Measurements from ENCODE around the gene SORL1.
"Not testable (repeated sequence)": the region's sequence is repeated elsewhere in the genome, so short reads cannot be mapped to it uniquely, and the experiment has no call there.

The SORL1 gene

DNA sequence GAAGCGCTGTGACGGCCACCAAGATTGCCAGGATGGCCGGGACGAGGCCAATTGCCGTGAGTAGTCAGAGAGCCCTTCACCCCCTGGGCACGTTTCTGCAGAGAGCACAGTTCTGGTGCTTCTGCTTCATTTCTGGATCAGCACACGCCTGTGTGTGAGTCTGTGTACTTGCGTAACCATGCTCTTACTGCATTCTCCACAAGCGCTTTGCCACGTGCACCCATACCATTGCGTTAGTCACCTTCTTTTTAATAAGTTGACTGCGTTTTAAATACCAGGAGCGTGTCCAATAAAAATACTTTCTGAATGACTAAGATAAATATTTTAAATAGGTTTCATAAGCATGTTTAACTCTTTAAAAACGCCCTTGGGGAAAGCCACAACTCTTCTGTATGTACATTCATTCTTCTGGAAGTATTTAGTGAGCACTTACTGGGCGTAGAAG, 143.6 kb downstream of the SORL1 start:
- no peak for DNase-seq

DNA sequence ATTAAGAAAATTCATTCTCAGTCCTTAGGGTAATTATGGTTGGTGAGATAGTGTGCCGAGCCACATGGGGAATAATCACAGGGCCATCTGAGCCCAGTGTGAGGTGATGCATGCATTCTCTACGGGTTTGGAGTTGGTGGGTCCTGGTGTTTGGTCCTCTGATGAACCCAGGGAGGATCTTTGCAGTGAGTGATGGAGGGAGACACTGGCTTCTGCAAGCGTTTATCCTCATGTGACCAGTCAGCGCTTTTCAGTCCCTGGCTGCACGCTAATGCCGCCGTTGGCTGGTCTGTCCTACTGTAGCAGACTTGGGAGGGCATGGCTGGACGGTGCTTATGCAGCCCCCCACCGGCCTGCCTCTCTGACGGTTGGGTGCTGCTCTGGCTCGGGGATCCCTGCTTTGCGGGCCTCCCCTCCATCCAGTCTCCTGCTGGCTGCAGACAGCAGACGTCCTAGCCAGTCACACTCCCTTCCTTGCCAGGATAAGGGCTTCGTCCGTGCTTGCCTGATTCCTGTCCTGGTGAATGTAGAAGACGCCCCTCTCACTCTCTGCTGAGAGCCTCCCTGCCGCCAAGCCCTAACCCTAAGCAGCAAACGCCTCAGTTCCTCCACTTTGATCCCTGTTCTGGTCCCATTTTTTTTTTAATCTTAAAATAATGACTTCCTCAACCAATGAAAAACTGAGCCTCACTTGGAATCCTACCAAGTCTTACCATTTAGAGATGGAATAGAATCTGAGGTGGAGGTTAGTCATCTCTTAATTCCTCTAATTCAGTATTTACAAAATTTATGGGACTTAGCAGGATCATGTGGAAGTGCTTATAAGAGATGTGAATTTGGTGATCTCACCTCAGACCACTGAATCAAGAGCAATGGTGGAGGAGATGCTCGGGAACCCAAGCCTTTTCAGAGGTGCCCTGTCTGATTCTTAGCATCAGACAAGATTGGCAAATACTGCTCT, 144.4 kb downstream of the SORL1 start:
- DNase-seq, result no peak

DNA sequence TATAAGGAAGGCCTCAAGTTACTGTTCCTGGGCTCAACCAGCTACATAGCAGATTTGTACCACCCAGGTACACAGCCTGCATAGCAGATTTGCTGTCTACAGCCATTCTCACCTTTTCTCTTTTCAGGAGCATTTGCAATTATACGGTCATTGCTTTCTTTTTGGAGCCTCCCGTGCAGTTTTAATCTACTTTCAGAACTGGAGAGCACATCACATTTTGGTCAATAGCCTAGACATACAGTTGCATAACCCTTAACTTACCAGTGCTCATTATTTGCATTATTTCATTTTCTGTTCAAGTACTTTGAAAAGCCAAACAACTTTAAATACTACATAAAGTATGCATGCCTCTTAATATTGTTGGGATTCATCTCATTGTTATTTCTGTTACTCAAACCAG, 151.2 kb downstream of the SORL1 start:
- no peak for DNase-seq

DNA sequence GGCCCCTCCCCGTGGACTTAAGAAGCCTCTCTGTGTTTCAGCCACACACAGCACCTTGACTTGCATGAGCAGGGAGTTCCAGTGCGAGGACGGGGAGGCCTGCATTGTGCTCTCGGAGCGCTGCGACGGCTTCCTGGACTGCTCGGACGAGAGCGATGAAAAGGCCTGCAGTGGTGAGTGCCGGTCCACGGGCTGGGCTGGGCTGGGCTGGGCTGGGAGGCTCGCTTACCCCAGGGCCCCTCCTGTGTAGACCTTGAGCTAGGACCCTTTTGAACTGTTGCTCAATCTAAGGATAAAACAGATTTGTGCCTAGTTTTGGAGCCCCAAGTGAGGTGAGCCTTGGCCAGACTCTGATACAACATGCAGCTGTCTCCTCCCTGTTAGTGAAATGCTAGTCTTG, 152.0 kb downstream of the SORL1 start:
- no peak for DNase-seq

DNA sequence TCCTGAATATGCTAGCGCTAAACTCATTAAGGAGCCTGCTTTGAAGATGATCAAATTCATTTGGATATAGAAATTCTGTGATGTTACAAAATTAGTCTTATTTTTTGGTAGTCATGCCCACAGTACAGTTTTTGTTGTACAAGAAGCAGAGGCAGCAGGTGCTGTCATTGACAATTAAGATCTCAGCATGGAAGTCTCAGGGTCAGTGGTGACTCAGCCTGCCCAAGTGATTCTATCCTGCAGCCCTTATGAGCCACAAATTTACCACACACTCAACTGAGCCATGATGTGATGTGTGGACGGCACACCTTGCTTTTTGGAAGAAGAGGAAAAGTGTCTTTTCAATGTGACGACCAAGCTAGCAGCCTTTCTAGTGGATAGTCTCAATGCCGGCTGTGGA, 154.2 kb downstream of the SORL1 start:
- DNase-seq, result no peak

DNA sequence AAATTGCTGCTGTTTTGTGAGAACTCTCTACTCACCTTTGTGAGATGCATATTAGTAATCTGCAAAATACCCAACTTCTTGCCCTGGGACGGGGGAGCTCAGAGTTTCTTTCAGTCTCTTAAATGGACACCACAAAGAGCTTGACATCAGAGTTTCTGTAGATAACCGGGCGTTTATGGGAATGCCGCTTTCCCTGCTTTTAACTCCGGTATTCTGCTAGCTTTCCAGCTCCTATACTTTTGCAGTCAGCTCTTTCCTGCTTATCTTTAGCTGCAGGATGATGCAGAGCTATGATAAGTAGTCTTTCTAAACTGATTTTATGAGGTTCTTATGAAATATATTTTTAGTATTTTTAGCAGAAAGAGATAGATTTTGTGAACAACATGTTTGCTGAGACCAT, 155.2 kb downstream of the SORL1 start:
- DNase-seq, result no peak

DNA sequence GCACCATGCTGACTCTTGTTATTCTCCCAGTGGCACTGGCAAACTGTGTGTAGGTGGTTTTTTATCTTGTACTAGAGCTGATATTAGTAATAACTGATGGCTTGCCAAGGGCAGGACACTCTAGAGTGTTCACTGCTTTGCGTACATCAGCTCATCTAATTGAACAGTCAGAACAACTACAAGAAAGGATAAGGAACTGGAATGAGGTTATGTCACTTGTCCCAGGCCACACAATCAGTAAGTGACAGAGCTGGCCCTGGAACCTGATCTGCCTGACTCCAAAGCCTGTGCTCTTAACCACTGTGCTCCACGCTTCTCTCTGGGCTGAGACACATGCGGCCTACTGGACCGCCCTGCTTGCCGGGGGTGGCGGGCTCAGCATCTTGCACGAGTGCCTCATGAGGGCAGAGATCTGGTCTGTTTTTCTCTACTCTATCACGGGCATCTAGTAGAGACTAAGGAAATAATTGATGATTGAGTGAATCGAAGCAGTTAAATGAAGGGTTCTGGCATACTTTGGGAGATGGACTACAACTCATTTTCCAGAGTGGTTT, 156.5 kb downstream of the SORL1 start:
- no peak for DNase-seq

DNA sequence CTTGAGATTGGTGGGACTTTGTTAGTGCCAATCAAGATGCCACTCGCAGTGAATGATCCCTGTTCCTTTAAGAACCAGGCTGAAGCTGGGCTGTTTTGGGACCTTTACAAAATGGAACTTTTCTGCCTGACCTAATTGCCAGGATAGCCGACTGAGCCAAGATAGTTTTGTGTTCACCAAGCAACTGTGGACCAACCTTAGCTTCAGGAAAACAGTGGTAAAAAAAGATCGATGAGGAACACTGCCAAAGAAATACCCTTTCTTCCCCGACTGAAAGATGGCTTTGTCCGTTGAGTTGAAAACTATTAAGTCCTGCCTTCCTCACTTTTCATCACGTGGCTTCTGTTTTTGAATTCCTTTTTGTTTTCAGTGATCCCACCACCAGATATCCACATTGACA, 158.6 kb downstream of the SORL1 start:
- DNase-seq, result no peak

DNA sequence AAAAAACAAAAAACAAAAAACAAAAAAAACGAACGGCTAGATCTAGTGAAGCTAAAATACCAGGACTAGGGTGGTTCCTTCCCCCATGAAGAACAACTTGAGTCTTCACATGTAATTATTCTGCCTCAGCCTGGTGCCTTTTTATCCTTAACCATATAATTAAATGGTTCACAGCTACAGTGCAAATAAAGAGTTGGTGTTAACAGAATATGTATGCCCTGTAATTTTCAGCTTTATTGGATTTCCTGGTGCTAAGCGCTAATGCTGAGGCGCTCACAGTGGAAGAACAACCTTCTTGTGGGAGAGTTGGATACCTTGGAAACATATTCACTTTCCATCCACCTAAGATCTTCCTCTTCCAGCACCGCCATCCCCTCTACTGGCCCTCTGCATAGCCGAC, 159.1 kb downstream of the SORL1 start:
- DNase-seq, result no peak

DNA sequence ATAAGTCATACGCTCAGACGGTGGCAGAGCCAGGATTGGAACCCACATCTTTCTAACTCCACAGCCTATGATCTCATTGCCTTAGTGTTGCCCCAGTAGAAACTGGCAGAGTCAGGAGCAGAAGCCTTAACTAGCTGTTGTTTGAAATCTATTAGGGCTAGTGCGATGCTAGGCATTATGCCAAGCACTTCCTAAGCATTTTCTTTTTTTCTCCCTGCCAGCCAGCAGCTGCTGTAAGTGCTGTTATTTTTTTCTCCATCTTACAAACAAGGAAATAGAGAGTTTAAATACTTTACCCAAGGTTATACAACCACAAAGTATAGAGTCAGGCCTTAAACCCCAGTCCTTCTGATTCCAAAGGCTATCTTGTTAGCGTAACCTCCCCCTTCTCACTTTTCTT, 161.6 kb downstream of the SORL1 start:
- DNase-seq, result no peak

DNA sequence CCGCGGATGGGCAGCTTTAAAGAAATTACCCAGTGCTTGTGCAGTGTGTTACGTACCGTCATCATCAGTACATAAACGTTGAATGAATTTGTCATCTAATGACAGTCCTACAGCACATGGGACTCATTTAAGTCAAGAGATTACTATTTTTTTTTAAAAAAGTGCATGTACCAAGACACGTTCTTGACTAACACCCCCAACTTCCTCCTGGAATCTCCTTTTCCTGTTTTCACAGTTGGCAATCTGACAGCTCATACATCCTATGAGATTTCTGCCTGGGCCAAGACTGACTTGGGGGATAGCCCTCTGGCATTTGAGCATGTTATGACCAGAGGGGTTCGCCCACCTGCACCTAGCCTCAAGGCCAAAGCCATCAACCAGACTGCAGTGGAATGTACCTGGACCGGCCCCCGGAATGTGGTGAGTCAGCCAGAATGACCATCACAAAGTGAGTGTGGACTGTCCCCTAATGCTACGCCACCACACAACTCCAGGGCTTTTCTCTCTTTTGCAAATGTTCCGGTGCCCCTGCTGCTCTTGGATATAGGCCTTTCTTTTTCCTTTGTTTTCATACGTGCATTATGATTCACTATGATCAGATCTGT, 162.6 kb downstream of the SORL1 start:
- DNase-seq, result no peak

DNA sequence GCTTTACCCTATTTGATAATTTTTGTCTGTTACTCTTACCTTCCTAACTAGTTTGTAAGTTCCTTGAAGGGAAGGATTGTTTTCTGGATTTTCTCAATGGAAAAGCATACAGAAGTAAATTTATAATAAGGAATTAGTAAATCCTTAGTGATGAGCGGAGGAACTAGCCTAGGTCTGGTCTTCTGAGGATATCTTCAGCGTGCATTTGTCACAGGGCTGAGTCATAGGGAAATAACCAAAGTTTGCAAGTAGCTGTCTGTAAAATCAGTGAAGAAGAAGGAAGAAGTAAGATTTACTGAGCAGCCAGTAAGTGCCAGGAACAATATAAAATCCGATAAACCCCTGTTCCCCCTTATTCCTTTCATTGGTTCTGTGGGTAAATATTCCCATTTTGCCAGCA, 163.4 kb downstream of the SORL1 start:
- DNase-seq, result no peak

DNA sequence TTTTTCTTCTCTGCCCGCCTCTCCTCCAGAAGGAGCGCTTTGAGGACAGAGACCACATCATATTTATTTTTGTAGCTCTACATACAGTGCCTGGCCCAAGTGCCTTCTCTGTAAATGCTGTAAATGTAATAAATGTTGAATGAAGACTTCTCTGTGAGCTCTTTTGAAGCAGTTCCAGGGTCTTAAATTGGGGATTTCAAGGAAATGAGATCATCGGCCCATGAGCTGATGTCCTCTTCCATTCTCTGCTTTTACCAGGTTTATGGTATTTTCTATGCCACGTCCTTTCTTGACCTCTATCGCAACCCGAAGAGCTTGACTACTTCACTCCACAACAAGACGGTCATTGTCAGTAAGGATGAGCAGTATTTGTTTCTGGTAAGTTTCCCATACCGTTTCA, 166.4 kb downstream of the SORL1 start:
- no peak for DNase-seq

DNA sequence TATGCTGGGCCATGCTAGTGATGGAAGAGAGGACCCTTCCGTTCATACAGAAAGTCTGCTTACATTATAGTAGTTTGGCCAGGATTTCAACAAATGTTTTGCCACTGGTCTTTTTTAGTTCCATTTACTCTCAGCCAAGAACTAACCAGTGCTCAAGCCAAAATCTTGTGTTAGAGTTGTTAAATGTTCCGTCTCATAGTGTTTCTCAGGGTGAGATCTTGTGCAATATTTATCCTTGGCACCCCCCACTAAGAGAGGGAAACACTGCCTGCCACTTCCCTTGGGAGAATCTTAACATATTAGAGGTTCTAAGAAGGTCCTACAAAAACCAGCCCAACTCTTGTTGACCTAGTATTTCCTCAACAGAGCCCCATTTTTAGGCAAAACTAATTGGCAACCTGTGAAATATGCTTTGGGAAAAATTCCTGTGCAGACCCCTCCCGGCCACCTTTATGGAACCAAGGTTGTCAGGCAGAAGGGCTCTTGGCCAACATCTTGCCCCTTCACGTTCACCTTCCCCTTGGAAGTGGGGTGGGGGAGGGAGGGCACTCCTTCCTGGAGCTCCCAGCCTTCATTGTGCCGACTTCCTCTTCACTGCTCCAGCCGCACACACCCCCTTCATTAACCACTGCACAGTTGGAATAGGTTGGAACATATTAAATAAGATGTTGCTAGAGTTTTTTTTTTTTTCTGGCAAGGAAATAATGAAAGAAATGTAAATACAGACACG, 173.8 kb downstream of the SORL1 start:
- DNase-seq, result no peak

DNA sequence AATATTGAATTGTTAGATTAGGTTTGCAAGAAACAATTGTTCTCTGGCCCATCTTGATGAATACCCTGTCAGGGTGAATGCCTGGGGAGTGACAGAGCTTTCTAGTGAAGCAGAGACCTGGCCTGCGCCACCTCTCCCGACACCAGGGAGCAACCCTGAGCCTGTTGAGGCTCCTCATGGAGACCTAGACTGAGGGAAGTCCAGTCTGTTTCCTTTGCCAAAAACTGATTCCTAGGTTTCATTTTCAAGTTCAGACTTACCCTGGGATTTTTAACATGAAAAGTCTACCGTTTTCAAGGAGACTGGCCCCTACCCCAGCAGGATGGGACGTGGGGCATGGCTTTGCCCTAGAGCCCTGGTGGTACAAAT, 174.4 kb downstream of the SORL1 start:
- no peak for DNase-seq

DNA sequence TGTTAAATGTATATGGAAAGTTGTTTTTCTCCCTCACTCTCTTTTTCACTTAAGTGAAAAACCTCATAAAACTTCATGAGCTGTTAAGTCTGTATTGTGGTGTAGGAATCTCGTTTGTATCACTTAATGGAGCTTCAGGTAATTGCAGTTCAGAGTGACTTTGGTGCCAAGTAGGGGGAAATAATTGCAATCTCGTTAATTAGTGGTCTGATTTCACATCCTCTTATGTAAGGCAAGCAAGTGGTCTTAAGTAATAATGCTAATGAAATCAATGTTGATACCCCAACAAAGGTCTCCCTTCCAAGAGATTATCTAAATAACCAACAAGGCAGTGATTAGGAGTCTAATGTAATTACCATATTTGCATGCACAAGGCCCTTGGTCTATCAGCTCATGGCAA, 174.9 kb downstream of the SORL1 start:
- no peak for DNase-seq

DNA sequence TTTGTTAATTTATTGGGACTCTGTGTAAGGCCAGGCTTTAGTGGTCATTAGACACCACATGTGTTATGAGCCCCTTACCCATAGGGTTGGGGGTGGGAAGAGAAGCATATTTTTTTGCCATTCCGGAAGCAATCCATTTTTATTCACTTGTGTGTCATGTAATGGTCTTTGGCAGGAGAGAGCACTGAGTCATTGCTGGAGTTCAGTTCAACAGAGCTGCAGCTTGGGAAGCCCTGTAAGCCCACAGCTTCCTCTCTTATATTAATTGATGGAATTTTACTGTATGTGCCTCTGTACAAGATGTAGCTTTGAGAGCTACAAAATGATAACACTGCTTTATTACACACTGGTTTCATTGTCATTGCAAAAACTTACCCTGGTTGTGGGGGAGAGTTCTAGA, 177.9 kb downstream of the SORL1 start:
- DNase-seq, result no peak

DNA sequence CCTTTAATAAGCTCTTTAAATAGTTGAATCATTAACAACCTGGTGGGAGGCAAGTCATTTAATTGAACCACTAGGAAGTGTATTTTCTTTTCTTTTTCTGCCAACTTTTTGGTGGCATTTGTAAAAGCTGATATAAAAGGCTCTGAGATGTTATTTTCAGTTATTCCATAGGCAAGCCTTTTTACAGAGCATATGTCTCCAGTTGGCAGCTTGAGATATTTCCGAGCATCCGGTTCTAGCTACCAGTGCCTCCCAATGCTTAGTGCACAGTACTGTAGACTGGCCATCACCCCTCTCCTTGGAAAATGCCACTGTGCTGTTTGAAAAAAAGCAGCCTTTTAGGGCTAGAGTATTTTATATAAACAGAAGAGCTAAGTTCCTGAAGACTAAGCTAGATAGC, 179.3 kb downstream of the SORL1 start:
- DNase-seq, result no peak

DNA sequence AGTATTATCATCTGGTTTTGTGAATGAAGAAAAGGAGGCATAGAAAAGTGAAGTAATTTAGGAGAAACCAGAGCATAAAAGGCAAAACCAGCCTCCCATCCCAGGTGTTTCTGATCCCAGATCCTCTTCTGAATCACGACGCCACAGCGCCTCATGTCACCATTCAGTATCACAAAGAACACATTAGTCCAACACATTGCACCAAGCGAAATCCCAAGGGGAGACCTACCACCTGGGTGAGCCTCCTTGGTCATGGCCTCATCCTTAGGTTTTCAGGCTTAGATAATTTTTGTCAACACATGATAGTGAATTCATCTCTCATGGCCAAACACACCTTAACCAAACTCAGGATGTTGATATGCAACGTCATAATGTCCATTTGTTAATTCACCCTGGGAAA, 182.2 kb downstream of the SORL1 start:
- no peak for DNase-seq

DNA sequence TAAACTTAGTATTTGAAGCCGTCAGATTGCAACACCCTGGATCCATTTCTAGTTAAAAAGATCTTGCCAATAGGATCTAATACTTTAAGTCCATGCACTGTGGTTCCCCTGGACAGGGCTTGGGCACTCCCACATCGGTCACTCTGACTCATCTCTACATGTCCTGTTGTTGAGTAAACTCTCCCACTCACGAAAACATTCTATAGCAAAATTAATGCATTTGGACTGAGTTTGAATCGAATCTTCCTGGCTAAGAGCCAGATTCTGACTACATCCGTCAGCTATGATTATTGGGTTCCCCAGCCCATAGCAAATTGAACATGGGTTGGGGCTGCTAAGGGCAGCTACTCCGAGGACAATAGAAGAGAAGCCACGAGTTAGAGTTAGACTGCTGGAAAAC, 182.8 kb downstream of the SORL1 start:
- no peak for DNase-seq

DNA sequence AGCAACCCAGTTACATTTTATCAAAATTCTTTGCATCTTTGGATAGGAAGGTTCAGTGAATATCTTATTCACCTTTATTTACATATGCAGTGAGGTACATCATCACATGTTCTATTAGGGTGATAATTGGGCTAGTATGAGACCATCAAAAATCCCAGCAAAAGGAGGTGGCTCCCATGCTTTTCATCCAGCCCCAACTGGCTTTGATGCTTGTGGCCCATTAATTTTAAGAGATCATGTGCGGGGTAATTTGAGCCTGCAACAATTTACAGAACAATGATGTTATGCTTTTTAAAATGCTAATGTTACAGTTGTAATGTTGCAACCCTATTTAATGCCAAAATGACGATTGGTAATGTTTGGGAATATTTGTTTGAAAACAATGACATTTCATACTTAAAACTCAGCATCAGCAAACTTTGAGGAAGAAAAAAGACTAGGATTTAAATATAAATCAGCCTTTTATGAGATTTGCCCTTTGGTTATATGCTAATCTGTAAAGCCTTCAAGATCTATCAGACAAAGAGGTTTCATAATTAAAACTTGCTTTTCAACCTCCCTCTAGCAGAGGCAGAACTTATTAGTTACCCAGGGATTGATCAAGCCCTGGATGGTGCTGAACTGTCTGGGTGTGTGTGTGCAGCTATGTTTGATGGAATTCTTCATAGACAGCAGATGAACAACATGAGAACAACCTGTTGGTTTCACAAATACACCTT, 184.1 kb downstream of the SORL1 start:
- DNase-seq, result no peak

DNA sequence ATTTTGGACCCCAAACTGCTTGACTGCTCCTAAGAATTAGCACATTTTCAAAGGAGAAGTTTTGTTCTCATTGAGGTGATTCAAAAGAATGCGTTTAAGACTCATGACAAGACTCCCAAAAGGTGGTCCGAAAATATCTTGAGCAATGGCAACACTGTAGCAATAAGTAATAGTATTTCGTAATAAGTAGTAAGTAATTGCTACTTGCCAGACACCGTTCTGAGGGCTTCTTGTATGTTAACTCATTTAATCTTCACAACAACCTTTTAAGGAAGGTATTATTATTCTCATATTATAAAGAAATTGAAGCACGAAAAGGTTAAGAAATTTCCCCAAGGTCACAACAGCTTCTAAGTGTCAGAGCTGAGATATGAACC, 184.7 kb downstream of the SORL1 start:
- DNase-seq, result no peak

DNA sequence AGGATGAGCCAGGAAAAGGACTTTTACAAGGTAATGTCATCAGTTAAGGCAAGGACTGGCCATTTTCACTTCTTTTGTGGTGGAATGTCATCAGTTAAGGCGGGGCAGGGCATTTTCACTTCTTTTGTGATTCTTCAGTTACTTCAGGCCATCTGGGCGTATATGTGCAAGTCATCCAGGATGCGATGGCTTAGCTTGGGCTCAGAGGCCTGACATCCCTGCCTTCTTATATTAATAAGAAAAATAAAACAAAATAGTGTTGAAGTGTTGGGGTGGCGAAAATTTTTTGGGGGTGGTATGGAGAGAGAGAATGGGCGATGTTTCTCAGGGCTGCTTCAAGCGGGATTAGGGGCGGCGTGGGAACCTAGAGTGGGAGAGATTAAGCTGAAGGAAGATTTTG, 185.5 kb downstream of the SORL1 start:
- not testable (repeated sequence) for DNase-seq

Data from NCI-H526 treated with DMSO at 0.1 percent for 48 hours (cell line).